Smooth muscle cell (in vitro differentiated cells): ENCODE results near the gene SMIM13. TPM values are rescaled to one million over a fixed set of nuclear protein-coding genes. Genes with fewer than 3 reads are reported as not detected.

ENCODE experiments used
- DNase-seq: peaks from one replicate; lab custom pipeline; 2025; ENCODE audit not compliant: unreplicated experiment; lab: John Stamatoyannopoulos, UW
- H2AFZ ChIP-seq: fragments of 200-600 bp; sonication (generic); 2 replicates; pipeline ENCODE4 v1.6.0; 2016; ENCODE audit warnings: antibody characterized with exemption, low read depth, mild to moderate bottlenecking
- H3F3A ChIP-seq: fragments of 200-600 bp; sonication (generic); 2 replicates; pipeline ENCODE4 v1.6.0; 2017; ENCODE audit warnings: antibody characterized with exemption, low read depth
- H3K27ac ChIP-seq: fragments of 200-600 bp; sonication (generic); 2 replicates; pipeline ENCODE4 v1.5.1; 2016; ENCODE audit warnings: low read depth, mild to moderate bottlenecking
- H3K27me3 ChIP-seq: fragments of 200-600 bp; sonication (generic); 2 replicates; pipeline ENCODE4 v1.6.1; 2016; ENCODE audit warnings: low read depth, mild to moderate bottlenecking
- H3K36me3 ChIP-seq: fragments of 200-600 bp; sonication (generic); 2 replicates; pipeline ENCODE4 v1.5.1; 2016; ENCODE audit warnings: low read depth
- H3K4me1 ChIP-seq: fragments of 200-600 bp; sonication (generic); 2 replicates; pipeline ENCODE4 v1.5.1; 2016; ENCODE audit warnings: low read depth
- H3K4me2 ChIP-seq: fragments of 200-600 bp; sonication (generic); 2 replicates; pipeline ENCODE4 v1.6.0; 2016; ENCODE audit warnings: mild to moderate bottlenecking
- H3K4me3 ChIP-seq: fragments of 200-600 bp; sonication (generic); 2 replicates; pipeline ENCODE4 v1.5.1; 2016; ENCODE audit warnings: mild to moderate bottlenecking
- H3K79me2 ChIP-seq: fragments of 200-600 bp; sonication (generic); 2 replicates; pipeline ENCODE4 v1.6.0; 2016; ENCODE audit warnings: low read depth, mild to moderate bottlenecking
- H3K9ac ChIP-seq: fragments of 200-600 bp; sonication (generic); 2 replicates; pipeline ENCODE4 v1.6.0; 2016; ENCODE audit warnings: low read depth
- H3K9me3 ChIP-seq: fragments of 200-600 bp; sonication (generic); replicated peaks from 2 replicates; pipeline ENCODE4 v1.5.1; 2016; ENCODE audit warnings: low read depth
- H4K20me1 ChIP-seq: fragments of 200-600 bp; sonication (generic); 2 replicates; pipeline ENCODE4 v1.6.0; 2016; ENCODE audit warnings: low read depth
- WGBS: methylation state at CpG from one replicate; pipeline ENCODE4 v1.1.7; 2016; ENCODE audit warnings: low lambda C conversion rate; 5-methylcytosine and 5-hydroxymethylcytosine counted together
- polyA plus RNA-seq: library from polyadenylated mRNA; unstranded; fragments of >200 nt; fragmentation: Nextera tagmentation; extraction: Ambion mirVana; gene quantifications from 2 replicates; pipeline ENCODE4 v1.2.1, GENCODE V29; 2016
- total RNA-seq: library from RNA; depleted of rRNA; stranded (reverse); fragments of >200 nt; gene quantifications from 2 replicates; pipeline ENCODE4 v1.2.3, GENCODE V29; 2014
- TF ChIP-seq, protein P1 (sequence below): fragments of 200-600 bp; sonication (generic); IDR thresholded peaks from 2 replicates; pipeline ENCODE4 v1.5.1; 2017; ENCODE audit warnings: borderline replicate concordance, mild to moderate bottlenecking, antibody characterized with exemption; ENCODE audit not compliant: insufficient read depth, poor library complexity, severe bottlenecking

Gene SMIM13
- total and polyA plus RNA-seq, 2 experiments from 2014 or later, result 9.8 to 17.7 TPM

DNA sequence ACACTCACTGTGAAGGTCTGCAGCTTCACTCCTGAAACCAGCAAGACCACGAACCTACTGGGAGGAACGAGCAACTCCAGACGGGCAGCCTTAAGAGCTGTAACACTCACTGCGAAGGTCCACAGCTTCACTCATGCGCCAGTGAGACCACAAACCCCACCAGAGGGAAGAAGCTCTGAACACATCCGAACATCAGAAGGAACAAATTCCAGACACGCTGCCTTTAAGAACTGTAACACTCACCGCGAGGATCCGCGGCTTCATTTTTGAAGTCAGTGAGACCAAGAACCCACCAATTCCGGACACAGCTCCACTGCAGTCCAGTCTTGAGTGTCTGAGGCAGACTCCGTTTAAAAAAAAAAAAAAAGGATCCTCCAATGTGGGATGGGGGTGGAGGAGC is 78.3 kb downstream of the SMIM13 start:
- H3K27ac ChIP-seq, result no peak overlapping the region
- TF ChIP-seq, protein P1, sequence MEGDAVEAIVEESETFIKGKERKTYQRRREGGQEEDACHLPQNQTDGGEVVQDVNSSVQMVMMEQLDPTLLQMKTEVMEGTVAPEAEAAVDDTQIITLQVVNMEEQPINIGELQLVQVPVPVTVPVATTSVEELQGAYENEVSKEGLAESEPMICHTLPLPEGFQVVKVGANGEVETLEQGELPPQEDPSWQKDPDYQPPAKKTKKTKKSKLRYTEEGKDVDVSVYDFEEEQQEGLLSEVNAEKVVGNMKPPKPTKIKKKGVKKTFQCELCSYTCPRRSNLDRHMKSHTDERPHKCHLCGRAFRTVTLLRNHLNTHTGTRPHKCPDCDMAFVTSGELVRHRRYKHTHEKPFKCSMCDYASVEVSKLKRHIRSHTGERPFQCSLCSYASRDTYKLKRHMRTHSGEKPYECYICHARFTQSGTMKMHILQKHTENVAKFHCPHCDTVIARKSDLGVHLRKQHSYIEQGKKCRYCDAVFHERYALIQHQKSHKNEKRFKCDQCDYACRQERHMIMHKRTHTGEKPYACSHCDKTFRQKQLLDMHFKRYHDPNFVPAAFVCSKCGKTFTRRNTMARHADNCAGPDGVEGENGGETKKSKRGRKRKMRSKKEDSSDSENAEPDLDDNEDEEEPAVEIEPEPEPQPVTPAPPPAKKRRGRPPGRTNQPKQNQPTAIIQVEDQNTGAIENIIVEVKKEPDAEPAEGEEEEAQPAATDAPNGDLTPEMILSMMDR, result no peak
- H3F3A ChIP-seq, result peaks cover 3% of the 10 kb centered on the region
- no peak for DNase-seq
- H3K9ac ChIP-seq, result no peak overlapping the region
- H3K9me3 ChIP-seq, result no peaks in the 10 kb centered on the region
- H3K4me3 ChIP-seq, result no peak overlapping the region
- peak overlapping the region; percentile 64 for H3K4me2 ChIP-seq
- H3K36me3 ChIP-seq, result no peaks in the 10 kb centered on the region
- no peaks in the 10 kb centered on the region for H4K20me1 ChIP-seq
- peaks cover 7% of the 10 kb centered on the region for H3K4me1 ChIP-seq
- no peaks in the 10 kb centered on the region for H3K79me2 ChIP-seq
- no peak overlapping the region for H2AFZ ChIP-seq
- 93% methylated on average over 13 of the region's 13 CpGs for WGBS
- H3K27me3 ChIP-seq, result no peaks in the 10 kb centered on the region

DNA sequence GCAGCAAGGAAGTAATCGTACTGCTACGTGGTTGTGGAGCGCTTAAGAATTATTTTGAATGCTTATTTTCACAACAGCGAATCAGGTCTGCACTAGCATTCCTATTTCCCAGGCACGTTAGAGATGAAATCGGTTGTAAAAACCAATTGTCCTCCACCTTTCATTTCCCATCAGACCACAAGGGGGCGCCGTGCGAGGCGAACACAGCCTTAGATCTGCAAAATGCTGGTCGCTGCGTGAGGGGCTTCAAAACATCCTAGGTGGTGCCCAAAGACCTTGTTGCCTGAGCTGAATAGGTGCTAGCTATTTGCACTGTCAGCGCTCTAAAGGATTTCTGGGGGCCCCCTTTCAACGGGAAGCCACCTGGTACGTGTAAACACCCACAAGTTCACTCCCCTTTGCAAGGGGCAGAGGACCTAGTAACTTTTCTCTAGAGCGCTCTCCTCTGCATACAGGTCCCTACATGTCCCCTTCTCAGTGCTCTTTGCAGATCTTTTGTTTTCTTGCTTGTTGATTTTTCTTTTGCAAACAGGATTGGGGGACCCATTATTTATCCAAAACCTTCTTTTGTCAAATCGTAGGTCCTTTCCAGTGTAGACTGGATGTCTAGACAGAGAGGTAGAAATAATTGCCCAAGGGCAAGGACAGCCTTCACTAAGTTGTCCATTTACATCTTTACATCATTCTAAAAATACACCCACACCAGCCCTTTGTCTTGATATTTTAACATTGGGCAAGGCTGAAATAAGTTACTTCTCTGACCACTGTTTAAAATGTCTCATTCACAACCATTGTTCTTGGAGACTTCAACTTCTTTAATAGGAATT is 79.1 kb downstream of the SMIM13 start:
- Histone ChIP-seq H3K4me2 (peak overlapping the region; percentile 64), H3K27me3 (no peaks in the 10 kb centered on the region), H3K4me1 (peaks cover 7% of the 10 kb centered on the region), H3K4me3 (no peak overlapping the region), H3K36me3 (no peaks in the 10 kb centered on the region), H3F3A (peaks cover 3% of the 10 kb centered on the region), H3K79me2 (no peaks in the 10 kb centered on the region), H3K27ac (no peak overlapping the region), H4K20me1 (no peaks in the 10 kb centered on the region), H2AFZ (no peak overlapping the region), H3K9me3 (no peaks in the 10 kb centered on the region), H3K9ac (no peak overlapping the region)
- TF ChIP-seq, protein P1, result peak; percentile 89
- 27% methylated on average over 17 of the region's 17 CpGs for WGBS
- DNase-seq, result peak; percentile 23

DNA sequence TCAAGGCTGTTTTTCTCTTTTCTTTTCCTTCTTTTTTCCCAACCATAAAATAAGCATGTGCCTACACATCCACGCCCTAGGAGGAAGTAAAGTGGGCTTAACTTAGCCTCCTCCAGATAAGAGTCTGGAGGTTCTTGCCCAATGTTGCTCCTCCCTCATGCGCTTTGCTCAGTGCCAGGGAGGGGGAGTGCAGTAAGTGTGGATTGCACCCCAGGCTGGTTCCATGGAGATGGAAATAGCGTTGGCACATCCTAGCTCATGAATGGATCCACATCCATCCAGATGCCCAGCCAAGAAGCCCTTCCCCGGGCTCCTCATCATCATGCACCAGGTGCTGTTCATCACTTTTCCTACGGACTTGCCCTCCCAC is 80.6 kb downstream of the SMIM13 start:
- Histone ChIP-seq H3K9me3 (no peaks in the 10 kb centered on the region), H4K20me1 (no peaks in the 10 kb centered on the region), H3F3A (peaks cover 3% of the 10 kb centered on the region), H3K79me2 (no peaks in the 10 kb centered on the region), H3K4me3 (no peak overlapping the region), H3K4me1 (peaks cover 7% of the 10 kb centered on the region), H3K9ac (no peak overlapping the region), H3K27ac (no peak overlapping the region), H3K36me3 (no peaks in the 10 kb centered on the region), H3K4me2 (no peak overlapping the region), H3K27me3 (no peaks in the 10 kb centered on the region), H2AFZ (no peak overlapping the region)
- DNase-seq, result no peak
- 77% methylated on average over 5 of the region's 5 CpGs for WGBS
- TF ChIP-seq, protein P1, result no peak

DNA sequence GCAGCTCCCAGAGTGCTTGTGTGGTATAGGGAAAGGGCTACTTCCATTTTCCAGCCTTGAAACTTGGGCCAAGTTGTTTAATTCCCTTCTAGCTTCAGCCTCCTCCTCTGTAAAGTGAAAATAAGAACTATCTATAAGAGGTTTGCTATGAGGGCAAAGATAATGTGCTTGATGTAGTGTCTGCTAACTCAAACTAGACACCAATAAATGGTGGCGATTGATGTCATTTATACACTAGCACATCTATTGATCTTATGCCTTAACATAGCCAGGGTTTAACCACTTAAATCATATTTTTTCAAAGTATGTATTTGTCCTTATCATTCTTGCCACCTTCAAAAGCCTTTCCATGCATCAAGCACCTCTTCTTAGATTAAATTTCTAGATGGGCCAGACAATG is 83.6 kb downstream of the SMIM13 start:
- Histone ChIP-seq H2AFZ (no peak overlapping the region), H3K4me3 (no peak overlapping the region), H4K20me1 (no peaks in the 10 kb centered on the region), H3K4me1 (peaks cover 12% of the 10 kb centered on the region), H3K9ac (no peak overlapping the region), H3K79me2 (no peaks in the 10 kb centered on the region), H3K36me3 (peaks cover under 1% of the 10 kb centered on the region), H3K27ac (no peak overlapping the region), H3K27me3 (no peaks in the 10 kb centered on the region), H3K9me3 (no peaks in the 10 kb centered on the region), H3F3A (peaks cover 9% of the 10 kb centered on the region), H3K4me2 (no peak overlapping the region)
- TF ChIP-seq, protein P1, result no peak
- WGBS, result 90% methylated on average over 1 of the region's 1 CpG
- no peak for DNase-seq
